Measurements from ENCODE around the gene COL7A1.

DNA sequence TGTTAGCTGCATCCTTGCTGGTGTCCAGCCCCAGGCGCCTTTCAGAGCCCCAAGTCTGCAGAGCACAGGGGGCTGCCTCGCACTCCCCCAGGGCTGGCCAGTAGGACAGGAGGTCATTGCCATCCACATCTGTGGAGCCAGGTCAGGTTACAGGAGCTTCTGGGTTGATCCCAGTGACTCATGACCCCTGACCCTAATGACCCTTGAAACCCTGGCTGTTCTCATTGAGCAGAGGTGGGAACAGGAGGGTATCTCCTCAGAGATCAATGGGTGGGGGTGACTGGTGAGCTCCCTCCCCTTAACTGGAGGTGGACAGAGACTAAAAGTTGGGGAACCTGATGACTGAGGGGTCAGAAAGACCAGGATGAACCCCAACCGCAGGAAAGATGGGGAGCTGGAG is 46.3 kb upstream of the COL7A1 start:
- TF ChIP-seq, protein P1, sequence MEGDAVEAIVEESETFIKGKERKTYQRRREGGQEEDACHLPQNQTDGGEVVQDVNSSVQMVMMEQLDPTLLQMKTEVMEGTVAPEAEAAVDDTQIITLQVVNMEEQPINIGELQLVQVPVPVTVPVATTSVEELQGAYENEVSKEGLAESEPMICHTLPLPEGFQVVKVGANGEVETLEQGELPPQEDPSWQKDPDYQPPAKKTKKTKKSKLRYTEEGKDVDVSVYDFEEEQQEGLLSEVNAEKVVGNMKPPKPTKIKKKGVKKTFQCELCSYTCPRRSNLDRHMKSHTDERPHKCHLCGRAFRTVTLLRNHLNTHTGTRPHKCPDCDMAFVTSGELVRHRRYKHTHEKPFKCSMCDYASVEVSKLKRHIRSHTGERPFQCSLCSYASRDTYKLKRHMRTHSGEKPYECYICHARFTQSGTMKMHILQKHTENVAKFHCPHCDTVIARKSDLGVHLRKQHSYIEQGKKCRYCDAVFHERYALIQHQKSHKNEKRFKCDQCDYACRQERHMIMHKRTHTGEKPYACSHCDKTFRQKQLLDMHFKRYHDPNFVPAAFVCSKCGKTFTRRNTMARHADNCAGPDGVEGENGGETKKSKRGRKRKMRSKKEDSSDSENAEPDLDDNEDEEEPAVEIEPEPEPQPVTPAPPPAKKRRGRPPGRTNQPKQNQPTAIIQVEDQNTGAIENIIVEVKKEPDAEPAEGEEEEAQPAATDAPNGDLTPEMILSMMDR (IDR thresholded peaks at IDR 0.05): no peak
- TF ChIP-seq, protein P2, sequence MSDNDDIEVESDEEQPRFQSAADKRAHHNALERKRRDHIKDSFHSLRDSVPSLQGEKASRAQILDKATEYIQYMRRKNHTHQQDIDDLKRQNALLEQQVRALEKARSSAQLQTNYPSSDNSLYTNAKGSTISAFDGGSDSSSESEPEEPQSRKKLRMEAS (IDR thresholded peaks at IDR 0.05; ENCODE audit: low read depth): no peak
- TF ChIP-seq EP300 (IDR thresholded peaks at IDR 0.05; ENCODE audit: borderline replicate concordance in 1 of 2, low read depth in 1 of 2, low read length in 1 of 2) (no peak), POLR2AphosphoS5 (IDR thresholded peaks at IDR 0.05; ENCODE audit: low read depth, low read length) (no peak)

All from SK-N-SH (cell line).